HG03095 (cell line): Measurements from ENCODE around the gene POM121.
A peak's percentile ranks its signal among the peaks of the same experiment; 100 is the strongest.
"Not testable (repeated sequence)": the region's sequence is repeated elsewhere in the genome, so short reads cannot be mapped to it uniquely, and the experiment has no call there.

Experiments used
- ATAC-seq: cut with Tn5 transposase; IDR thresholded peaks from one replicate; pipeline ENCODE4 v1.9.1; 2021; ENCODE audit warnings: moderate library complexity; ENCODE audit not compliant: unreplicated experiment

The POM121 gene

DNA sequence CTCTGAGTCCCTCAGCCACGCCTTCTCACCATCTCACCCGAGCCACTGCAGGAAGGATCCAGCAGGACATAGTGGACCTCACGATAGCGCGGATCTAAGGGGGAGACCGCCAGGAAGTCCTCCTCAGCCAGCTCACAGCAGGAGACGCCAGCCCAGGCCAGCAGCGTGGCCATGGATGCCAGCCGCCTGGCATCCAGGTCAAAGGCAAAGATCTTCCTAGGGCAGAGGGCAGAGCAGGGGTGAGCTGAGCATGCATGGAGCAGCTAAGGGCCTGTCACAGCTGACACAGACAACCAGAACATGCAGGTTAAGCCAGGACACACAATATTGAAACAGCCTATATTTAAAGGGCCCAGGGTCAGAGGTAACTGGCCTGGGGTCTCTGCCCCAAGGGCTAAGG lies 24.4 kb downstream of the POM121 start:
- not testable (repeated sequence) for ATAC-seq

DNA sequence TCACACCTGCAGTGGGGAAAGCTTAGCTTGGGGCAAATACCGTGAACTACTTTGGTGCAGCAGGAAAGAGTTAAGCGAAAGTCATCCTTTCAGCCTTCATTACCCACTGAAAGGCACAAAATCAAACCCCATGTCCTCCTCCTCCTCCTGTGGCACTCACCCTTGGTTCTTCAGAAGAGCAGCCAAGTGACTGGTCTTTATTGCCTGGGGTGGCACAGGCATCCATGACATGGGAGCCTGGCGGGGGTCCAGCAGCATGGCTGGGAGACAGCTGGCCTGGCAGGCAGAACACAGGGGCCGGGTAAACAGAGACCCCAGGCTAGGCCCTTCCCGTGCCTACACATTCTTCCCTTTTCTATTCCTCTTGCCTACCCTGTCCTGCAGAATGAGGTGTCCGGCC lies 24.8 kb downstream of the POM121 start:
- not testable (repeated sequence) for ATAC-seq

DNA sequence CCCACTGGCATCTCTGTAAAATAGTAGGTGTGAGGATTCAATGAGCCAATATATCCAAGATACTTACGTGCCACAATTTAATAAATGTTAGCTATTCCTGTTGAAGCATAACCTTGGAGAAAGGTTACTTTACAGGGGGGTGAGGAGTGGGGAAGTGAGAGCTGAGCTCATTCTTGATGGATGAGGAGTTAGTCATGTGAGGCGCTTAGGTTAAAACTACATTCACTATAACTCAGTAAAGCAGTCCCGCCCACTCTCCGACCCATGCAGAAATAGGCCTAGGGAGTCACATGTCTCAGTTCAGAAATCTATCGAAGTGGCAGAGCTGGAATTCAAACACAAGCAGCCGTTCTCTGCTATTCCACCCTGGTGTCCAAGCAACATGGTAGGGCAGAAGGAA lies 25.5 kb downstream of the POM121 start:
- not testable (repeated sequence) for ATAC-seq

DNA sequence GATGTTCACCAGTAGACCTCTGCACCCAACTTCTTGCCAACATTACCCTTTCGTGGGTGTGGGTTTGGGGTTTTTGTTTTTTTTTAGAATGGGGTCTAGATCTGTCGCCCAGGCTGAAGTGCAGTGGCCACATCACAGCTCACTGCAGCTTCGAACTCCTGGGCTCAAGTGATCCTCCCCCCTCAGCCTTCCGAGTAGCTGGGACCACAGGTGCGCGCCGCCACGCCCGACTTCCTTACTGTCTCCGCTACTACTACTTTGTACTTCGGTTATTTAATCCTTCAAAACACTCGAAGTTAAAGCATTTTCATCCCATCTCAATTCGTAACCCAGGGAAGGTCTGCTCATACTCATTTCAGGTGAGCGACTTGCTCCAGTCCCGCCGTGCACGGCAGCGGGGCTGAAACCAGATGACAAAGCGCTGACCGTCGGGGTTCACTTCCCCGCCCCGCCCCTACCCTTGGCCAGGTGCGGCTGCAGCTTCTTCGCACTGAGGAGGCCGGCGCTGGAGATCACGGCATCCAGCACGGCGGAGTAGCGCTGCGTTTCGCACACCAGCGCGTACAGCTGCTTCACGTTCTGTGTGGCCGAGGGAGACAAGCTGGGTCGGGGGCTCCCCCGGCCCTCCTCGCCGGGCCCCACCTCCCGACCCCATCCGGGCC lies 29.1 kb downstream of the POM121 start:
- peak; percentile 45 for ATAC-seq

DNA sequence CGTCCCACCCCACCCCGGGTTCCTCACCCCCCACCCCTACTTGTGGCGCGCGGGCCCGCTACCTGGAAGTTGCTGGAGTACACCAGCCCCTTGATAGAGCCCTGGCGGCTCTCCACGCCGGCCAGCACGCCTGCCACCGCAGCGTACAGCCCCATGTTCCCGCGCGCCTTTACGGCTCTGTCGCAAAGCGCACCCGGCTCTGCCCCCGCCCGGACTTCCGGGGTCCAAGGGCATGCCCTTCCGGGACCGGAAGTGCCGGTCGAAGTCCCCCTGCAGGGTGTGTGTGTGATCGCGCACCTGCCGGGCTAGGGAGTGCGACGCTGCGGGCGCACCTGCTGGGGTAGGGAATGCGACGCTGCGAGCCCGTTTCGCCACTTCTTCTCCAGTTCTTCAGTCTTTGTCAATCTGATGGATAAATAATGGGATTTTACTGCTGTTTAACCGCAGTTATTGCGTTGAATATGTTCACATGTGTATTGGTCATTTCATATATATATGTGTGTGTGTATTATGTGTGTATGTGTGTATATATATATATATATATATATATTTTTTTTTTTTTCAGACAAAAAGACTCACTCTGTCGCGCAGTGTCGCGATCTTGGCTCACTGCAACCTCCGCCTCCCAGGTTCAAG lies 29.8 kb downstream of the POM121 start:
- ATAC-seq, result peak; percentile 92

DNA sequence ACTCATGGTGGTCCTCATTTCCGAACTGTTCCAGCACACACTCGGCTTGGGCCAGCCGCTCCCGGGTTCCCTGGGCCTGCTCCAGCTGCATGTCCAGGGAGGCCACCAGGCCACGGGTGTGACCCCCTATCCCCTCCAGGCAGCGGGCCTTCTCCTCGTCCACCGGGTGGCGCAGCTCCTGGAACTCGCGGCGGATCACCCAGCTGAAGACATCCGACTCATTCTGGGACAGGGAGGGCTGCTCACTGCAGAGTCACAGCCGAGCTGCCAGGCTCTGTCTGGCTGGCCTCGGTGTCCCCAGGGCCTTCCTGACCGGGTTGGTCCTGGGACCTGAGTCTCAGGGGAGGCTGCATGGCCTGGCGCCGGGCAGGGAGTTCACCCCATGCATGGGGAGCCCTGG lies 35.1 kb downstream of the POM121 start:
- ATAC-seq, result not testable (repeated sequence)

DNA sequence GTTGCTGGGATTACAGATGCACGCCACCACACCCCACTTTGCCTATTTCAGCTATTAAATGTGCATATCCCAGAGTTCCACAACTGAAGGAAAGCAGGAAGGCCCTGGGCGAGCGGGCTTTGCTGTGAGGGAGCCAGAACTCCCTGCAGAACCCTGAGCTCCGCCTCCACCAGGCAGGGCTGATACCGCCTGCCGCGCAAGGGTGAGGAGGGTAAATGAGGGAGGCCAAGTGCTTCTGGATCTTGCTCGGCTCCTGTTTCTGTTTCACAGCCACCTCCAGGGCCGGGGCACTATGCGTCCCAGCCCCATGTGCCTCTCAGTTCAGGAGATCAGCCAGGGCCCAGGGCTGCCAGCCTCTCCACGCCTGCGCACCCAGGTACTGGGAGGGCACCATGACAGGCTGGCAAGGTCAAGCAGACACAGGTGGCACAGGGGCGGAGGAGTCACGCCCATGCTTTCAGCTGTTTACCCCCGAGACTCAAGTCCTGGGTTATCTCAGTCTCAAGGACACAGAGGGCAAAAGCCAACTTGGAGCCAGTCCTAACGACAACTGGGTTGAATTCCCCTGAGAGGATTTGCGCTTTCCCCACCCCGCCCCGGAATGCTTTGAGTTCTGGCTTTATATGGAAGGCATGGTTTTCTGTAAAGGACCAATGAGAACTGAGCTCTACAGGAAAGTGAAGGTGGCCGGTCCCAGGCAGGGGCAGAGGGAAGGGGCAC lies 35.9 kb downstream of the POM121 start:
- ATAC-seq, result not testable (repeated sequence)

DNA sequence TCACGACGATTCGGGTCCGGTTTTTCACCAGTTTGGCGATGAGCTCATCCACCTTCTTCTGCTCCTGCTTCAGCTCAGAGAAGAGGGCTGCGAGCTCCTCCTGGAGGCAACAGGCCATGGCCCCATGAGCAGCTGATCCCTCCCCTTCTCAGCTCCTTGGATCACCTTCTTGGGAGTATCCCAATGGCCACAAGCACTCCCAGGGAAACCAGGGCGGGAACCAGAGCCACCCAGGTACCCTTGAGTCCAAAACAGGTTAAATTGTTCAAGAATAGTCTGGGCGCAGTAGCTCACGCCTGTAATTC lies 36.4 kb downstream of the POM121 start:
- not testable (repeated sequence) for ATAC-seq

DNA sequence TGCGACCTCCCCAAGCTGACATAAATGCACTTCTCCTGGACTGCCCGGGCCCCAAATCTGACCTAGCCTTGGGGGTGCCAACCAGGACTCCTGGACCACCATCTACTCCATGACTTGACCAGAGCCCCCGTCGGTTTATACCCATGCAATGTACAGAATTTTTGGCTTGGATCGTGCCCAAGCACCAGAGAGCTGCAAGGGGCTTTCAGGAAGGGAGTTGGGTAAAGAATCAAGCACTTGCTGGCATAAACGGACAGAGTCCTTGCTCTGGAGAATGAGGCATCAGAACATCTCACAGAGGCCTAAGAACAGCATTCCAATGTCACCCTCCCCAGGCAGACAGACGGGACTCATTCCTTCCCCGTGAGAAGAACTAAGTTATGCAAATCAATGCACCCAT lies 38.2 kb downstream of the POM121 start:
- not testable (repeated sequence) for ATAC-seq

DNA sequence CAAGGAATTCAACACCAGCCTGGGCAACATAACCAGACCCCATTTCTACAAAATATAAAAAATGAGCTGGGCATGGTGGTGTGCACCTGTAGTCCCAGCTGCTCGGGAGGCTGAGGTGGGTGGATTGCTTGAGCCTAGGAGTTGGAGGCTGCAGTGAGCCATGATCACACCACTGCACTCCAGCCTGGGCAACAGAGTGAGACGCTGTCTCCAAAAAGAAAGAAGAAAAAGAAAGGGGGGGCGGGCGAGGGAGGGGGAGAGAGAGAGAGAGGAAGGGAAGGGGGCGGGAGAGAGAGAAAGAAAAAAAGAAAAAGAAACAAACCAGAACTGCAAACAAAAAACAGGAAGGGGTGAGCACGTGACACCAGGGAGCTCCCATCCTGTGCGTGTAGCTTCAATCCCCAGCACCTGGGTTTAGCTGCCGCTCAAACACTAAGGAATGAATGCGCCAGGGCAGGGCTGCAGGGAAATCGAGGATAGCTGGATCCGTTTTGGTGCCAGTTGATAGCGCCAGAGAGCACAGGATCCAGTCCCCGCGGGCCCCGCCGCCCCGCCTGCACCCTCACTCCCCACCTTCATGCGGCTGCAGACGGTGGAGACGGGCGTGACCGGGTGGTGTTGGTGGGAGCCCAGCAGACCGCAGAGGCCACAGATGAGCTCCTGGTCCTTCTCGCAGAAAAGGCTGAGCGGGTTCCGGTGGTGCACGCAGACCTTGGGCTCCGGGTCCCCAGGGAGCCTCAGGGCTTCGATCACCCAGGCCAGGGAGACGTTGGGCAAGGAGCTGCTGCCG lies 40.5 kb downstream of the POM121 start:
- peak; percentile 67 for ATAC-seq

DNA sequence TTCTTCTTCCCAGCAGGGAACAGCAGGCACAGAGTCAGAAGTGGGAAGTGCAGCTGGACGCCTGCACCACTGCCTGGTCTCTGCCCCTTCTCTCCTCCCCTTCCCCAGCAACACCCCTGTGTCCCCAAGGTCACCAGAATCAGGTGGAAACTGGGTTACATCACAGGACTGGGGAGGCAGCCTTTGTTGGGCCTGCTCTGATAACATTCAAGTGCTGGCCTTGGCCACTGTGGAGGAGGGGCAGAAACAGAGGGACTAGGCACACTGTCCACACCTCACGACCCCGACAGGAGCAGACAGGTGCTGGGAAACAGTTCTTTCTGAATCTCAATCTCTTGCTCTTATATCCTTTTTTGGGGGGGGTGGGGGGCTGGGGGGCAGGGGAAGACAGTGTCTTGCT lies 42.0 kb downstream of the POM121 start:
- ATAC-seq, result not testable (repeated sequence)

DNA sequence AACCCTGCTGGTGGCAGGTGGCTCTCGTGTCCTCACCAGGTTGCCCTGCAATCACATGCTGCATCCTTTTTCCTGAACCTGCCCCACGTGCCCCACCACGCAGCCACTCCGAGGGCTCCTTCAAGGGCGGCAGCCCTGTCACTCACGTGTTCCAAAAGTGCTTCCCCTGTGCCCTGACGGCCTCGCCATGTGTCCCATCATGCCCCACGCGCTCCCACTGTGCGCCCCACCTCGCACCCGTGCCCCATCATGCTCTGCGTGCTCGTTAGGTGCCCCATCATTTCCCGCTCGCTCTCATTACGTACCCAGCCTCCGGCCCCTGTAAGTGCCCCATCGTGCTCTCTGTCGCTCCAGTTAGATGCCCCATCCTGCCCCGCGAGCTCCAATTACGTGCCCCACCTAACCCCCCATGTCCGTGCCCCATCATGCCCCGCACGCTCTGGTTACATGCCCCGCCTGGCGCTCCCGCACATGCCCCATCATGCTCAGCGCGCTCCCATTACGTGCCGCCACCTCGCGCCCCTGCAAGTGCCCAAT lies 44.2 kb downstream of the POM121 start, which contains the start of gene TRIM74:
Gene TRIM74 (minus strand): TSS at position 487 of the 537 bp plus-strand sequence. CDS start 3,309 bp downstream, outside the sequence.
- not testable (repeated sequence) for ATAC-seq

DNA sequence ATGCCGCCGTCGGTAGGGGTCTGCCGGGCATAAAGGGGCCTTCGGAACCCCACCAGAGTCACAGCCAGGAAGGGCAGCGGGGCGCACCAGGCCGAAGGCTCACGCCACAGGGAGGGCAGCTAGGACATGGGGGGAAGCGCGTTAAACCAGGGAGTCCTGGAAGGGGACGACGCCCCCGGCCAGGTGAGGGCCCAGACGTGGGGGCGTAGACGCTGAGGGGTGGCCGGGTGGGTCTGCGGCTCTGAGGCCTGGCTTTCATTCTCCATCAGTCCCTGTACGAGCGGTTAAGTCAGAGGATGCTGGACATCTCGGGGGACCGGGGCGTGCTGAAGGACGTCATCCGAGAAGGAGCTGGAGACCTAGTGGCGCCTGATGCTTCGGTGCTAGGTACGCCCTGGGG lies 44.8 kb downstream of the POM121 start:
- not testable (repeated sequence) for ATAC-seq

DNA sequence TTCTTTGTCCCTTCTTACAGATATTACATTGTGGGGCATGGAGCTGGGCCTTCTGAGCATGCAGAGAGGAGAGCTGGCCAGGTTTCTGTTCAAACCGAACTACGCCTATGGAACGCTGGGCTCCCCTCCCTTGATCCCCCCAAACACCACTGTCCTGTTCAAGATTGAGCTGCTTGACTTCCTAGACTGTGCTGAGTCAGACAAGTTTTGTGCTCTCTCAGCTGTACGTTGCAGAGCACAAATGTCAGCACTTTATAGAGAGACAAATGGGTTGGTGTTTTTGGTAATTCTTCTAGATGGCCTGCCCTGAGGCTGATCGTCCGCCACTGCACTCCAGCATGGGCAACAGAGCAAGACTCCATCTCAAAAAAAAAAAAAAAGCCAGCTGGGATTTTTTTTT lies 46.6 kb downstream of the POM121 start:
- ATAC-seq, result not testable (repeated sequence)

DNA sequence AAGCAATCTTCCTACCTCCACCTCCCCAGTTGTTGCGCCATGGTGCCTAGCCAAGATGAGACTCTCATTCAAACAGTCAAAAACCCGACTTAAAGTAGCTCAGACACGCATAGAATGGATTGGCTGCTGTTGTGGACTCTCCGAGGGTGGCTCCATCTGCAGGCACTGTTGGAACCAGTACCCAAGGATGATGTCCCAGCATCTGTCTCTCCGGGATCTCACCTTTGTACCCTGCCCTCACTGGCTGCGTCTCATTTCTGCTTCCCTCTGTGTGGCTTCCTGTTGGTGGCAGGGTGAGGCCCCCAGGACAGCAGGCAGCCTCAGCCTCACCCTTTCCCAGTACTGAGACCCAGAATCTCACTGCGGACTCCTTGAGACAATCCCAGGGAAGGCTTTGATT lies 49.9 kb downstream of the POM121 start:
- not testable (repeated sequence) for ATAC-seq

DNA sequence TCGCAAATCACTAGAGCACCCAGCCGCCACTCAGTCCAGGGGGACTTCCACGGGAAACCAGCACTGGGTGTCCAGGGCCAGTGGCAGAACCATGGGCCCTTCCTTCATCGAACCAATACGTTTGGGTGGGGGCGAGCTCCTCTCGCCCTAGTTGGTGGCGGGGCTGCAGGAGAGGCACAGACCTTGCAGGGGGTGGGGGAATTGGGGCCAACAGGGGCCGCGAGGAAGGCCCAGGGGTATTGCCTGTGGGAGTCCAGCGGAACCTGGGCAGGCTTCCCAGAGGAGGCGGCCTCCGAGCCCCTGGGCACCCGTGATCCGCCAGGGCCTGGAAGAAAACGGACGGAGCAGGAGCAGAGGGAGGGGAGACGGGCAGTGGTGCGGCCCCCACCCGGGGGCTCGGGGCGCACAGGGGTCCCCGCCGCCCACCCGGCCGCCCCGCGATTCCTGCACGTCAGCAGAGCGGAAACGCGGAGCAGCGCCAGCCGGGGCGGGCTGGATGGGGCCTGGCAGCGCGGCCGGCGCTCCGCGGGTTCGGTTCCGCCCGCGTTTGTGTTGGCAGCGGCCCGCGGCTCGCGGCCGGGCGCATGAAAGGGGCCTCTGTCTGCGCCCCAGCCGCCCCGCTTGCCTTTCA lies 50.9 kb downstream of the POM121 start:
- not testable (repeated sequence) for ATAC-seq

DNA sequence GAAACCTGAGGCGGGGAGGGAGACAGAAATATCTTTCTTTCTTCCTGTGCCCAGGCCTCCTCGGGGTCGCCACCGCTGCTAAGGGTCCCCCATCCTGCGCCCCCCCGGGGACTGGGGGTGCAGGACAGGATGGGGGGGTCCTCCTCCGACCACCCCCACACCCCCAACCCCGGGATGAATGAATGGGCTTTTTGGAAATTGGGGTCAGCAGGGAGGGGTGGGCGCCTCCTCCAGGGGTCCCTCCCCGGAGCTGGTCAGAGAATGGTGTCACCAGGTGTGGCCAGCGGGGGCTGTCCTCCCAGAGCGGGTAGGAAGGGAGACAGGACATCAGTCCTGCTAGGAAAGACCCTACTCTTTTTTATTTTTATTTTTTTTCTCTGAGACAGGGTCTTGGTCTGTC lies 51.5 kb downstream of the POM121 start:
- not testable (repeated sequence) for ATAC-seq

DNA sequence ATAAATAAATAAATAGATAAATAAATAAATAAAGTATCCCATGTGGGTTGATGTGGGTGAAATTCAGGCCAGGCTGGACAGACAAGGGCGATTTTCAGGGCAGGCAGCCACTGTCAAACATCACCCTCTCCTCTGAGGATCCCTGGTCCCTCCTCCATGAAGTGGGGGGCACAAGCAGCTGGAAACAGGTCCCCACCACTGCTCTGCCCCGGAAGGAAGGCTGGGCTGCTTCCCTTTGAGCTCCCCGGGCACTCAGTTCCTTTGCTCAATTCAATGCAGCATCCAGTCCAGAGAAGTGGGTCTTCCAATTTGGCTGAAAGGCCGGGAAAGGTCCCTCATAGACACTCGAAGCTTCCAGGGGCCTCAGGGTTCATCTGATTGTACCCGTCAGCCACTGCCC lies 55.5 kb downstream of the POM121 start:
- not testable (repeated sequence) for ATAC-seq

DNA sequence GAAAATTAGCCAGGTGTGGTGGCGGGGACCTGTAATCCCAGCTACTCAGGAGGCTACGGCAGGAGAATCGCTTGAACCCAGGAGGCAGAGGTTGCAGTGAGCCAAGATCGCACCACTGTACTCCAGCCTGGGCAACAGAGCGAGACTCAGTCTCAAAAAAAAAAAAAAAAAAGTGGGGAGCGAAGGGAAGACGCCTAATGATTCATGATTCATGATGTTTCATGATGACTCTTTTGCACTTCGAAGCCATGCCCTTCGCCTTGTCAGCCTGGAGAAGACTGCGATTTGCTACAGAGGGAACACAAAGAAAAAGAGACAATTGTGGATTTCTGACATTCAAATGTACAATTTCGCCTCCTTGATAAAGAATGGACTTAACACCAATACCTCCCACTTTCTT lies 57.2 kb downstream of the POM121 start:
- not testable (repeated sequence) for ATAC-seq

DNA sequence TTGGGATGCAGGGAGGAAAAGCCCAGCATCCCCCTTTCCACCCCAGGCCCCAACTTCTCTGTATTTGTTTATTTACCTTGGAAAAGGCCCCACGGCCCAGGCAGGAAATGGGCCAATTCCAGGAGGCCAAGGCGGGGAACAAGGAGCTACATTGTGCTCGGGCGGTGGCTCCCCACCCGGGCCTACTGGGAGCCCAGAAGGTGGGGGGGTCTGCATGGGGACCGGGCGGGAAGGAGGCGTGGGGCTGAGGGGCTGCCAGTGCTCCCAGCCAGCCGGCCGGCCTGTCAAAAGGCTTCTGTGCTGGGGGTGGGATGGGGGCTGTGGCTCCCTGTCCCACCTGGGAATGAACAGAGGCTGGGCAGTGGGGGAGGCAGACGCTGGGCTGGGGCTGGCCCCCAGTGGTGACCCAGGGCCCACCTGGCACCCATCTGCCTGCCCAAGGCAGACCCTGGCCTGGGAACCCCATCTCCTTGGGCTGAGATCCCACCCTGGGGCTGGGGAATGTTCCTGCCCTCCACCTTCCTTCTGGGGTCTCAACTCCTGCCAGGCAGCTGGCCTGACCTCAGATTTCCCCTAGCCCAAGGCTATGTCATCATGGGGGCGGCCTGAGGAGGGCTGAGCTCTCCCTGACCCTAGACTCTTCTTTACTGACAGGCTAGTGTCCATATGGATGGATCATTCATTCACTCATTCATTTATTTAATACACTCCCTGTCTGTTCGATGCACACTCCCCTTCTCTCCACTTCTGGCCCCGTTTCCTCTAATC lies 65.4 kb downstream of the POM121 start:
- ATAC-seq, result not testable (repeated sequence)
